ENCODE results near the gene SPOCK3.

DNA sequence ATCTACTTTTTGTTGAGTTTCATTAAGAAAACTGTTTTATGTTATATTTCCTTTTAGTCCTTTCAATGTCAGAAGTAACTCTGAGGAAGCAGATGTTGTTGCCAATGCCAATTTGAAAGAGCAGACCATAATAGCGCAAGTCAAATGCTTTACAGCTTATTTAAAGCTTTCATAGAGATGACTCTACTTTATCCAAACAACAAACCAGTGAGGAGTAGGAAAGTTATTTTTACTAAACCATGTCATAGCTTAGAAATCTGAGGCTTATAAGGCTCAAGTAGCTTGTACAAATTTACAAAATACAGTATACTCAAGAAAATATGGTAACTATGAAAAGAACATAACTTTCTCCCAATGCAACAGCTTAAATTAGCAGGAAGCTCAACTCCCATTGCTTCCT lies 40.1 kb upstream of the SPOCK3 start:
- TF ChIP-seq POLR2A (IDR thresholded peaks at IDR 0.05) = no peak
- TF ChIP-seq, protein P1, sequence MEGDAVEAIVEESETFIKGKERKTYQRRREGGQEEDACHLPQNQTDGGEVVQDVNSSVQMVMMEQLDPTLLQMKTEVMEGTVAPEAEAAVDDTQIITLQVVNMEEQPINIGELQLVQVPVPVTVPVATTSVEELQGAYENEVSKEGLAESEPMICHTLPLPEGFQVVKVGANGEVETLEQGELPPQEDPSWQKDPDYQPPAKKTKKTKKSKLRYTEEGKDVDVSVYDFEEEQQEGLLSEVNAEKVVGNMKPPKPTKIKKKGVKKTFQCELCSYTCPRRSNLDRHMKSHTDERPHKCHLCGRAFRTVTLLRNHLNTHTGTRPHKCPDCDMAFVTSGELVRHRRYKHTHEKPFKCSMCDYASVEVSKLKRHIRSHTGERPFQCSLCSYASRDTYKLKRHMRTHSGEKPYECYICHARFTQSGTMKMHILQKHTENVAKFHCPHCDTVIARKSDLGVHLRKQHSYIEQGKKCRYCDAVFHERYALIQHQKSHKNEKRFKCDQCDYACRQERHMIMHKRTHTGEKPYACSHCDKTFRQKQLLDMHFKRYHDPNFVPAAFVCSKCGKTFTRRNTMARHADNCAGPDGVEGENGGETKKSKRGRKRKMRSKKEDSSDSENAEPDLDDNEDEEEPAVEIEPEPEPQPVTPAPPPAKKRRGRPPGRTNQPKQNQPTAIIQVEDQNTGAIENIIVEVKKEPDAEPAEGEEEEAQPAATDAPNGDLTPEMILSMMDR (IDR thresholded peaks at IDR 0.05) = no peak
